Activated CD4-positive, alpha-beta T cell treated with anti-CD3 and anti-CD28 coated beads, Interleukin-2, amount 50 U/mL, for 16 hours (primary cell): ENCODE results near the gene SEMA4G.

Experiments
- DNase-seq: peaks from one replicate; pipeline ENCODE4 v3.0.0-alpha.2; 2020

SEMA4G gene

GRCh38 chr10:100969187-100970075, at the start of gene SEMA4G:
SEMA4G (plus strand) TSS chr10:100969504; CDS start chr10:100972913, 3,409 bp downstream.
- peak; percentile 14 for DNase-seq

GRCh38 chr10:100923580-100923979, 45.7 kb upstream of the SEMA4G start:
- no peak for DNase-seq

GRCh38 chr10:100927266-100927665, 42.0 kb upstream of the SEMA4G start:
- DNase-seq, result no peak

- no peak for DNase-seq
These were observed 41.3 kb upstream of the SEMA4G start for GRCh38 chr10:100928039-100928438.

GRCh38 chr10:100930368-100930767, 38.9 kb upstream of the SEMA4G start:
- DNase-seq, result no peak

GRCh38 chr10:100934084-100934659, 35.1 kb upstream of the SEMA4G start:
- peak; percentile 9 for DNase-seq

GRCh38 chr10:100939763-100940344, 29.4 kb upstream of the SEMA4G start:
- no peak for DNase-seq

- DNase-seq, result no peak
These were observed 27.1 kb upstream of the SEMA4G start for GRCh38 chr10:100942229-100942628.

- no peak for DNase-seq
These were observed 25.8 kb upstream of the SEMA4G start for GRCh38 chr10:100943508-100943907.

- no peak for DNase-seq
These were observed 23.6 kb upstream of the SEMA4G start for GRCh38 chr10:100945754-100946153.

- no peak for DNase-seq
These were observed 20.4 kb upstream of the SEMA4G start for GRCh38 chr10:100948916-100949315.

GRCh38 chr10:100960251-100960650, 9.1 kb upstream of the SEMA4G start:
- no peak for DNase-seq

GRCh38 chr10:100962351-100963080, 6.8 kb upstream of the SEMA4G start:
- no peak for DNase-seq

- DNase-seq, result no peak
These were observed 5.5 kb upstream of the SEMA4G start for GRCh38 chr10:100963826-100964225.

- DNase-seq, result no peak
These were observed 3.5 kb upstream of the SEMA4G start for GRCh38 chr10:100965820-100966219.

GRCh38 chr10:100966887-100967286, 2.4 kb upstream of the SEMA4G start:
- no peak for DNase-seq

- DNase-seq, result no peak
These were observed 2.0 kb upstream of the SEMA4G start for GRCh38 chr10:100967332-100967731.

- DNase-seq, result no peak
These were observed 1.1 kb upstream of the SEMA4G start for GRCh38 chr10:100968062-100968736.

GRCh38 chr10:100968863-100969186, 479 bp upstream of the SEMA4G start:
- DNase-seq, result no peak

- no peak for DNase-seq
These were observed 991 bp downstream of the SEMA4G start for GRCh38 chr10:100970076-100970913.

- no peak for DNase-seq
These were observed 1.9 kb downstream of the SEMA4G start for GRCh38 chr10:100970914-100971811.
